Lower leg skin (tissue), 3 donors: ENCODE results near the gene MAP3K5.

Experiments used
- CTCF ChIP-seq, 3 donors: fragments of 450-650 bp; IDR thresholded peaks; one replicate each; pipeline ENCODE4 v1.5.1; 2016; ENCODE audit warnings: antibody characterized with exemption in 3 of 3, mild to moderate bottlenecking in 3 of 3, moderate library complexity in 2 of 3
- POLR2A ChIP-seq, 2 donors: fragments of 450-650 bp; IDR thresholded peaks; one replicate each; pipeline ENCODE4 v1.6.1; 2016 to 2017; ENCODE audit warnings: antibody characterized with exemption in 2 of 2, mild to moderate bottlenecking in 1 of 2, moderate library complexity in 1 of 2

DNA sequence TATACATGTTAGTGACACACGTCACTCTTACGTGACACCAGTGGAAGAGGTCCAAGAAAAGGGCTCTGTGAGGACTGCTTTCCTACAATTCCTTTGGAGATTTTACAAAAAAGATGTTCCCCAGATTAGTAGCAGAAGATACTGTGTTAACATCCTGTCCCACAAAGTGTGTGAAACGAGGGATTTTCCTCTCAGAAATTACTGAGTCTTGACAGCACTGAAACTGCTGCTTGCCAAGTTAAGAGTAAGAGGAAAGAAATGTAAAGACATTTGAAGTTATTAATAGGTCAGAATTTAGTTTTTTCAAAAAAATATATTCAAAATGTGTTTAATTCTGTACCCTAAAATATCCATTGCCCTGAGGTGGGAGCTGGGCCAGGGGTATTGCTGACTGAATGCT is 183.3 kb downstream of the MAP3K5 start:
- TF ChIP-seq CTCF (IDR thresholded peaks at IDR 0.05) (no peak), POLR2A (IDR thresholded peaks at IDR 0.05) (no peak)
